NCI-H1048 (cell line): Measurements from ENCODE around the gene TBC1D4.

Experiments
- DNase-seq: peaks from one replicate; lab custom pipeline; 2025; lab: John Stamatoyannopoulos, UW

The TBC1D4 gene

DNA sequence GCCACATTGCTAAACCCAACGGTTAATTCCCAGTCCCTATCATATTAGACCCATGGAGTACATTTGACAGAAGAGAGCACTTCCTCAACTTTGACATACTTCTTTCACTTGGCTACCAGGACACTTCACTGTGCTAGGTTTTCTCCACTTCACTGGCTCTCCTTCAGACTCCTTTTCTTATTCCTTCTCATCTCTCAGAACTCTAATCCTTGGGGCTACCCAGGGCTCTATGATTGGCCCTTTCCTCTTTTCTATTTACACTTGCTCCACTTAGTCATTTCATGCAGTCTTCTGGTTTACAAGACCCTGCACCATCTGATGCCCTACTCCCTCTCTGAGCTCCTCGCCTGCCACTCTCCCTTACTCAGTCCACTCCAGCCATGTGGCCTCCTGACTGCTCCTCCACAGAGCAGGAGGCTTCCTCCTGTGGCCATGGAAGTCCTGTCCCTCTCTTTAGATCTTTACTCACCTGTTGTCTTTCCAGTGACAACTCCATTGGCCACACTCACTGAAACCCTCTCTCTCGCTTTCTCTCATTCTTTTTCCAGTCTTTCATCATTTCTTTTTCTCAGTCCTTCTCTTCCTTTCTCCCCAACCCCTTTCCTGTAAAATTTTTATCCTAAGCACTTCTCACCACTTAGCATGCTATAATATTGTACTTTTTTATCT, 90.4 kb downstream of the TBC1D4 start:
- DNase-seq = no peak

DNA sequence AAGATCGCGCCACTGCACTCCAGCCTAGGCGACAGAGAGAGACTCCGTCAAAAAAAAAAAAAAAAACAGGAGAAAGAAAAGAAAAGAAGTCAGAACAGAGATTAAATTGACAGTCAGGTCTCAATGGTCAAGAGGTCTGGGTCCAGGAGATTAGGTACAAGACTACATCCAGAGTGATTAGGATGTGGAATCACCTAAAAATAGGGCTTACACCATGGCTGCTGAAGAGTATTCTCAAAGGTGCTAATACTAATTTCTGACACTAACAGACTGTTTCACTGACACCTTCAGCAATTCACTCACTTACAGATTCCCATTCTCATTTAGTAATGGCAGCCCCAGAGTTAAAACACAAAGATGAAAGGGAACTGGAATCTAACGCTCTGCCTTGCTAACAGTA, 91.7 kb downstream of the TBC1D4 start:
- no peak for DNase-seq

DNA sequence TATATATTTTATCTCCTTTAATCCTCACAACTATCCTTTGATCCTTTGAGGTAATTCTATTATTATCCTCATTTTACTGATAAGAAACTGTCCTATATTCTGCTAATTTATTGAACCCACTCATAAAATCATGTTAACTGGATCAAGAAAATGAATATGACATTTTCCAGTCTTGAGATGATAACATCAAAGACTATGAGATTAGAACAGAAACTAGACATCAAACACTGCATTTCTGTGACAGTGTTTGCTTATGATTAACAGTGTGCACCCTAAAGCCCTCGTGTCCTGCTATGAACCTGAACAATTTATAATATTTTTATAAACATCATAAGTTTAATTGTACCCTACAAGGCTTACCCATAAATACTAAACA, 96.3 kb downstream of the TBC1D4 start:
- no peak for DNase-seq

DNA sequence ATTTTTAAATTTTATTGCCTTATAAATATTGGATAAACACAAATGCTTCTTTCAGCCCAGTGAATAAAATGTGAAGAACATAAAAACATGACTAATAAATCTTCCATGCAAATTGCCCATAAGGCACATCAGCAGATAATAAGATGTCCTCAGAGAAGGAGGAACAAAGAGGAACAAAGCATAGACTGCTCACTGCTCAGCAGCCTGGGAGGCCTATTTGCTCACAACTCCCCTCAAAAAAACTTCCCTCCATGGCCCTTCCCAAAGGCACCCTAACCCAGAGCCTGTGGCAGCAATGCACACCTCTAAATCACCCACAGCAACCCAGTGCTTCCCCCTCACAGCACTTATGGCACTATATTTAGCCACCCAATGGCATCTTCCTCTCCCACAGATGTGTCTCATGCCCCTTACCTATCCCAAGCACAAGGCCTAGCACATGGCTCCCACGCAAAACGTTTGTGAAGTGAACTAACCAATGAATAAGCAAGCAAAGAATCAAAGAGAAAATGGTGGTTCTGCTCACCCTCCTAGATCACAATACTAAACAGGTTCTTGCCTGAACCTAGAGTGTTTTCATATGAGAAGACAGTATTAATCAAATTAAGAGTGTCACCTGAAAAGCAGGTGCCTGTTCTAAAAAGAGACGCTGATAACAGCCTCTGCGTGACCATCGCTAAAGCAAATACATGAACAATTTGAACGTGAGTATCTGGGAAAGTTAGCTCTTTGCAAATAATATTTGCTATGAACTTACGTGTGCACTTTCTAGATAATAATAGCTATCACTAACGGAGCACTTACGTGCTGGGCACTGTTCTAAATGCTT, 96.9 kb downstream of the TBC1D4 start:
- no peak for DNase-seq

- no peak for DNase-seq
Measured at GRCh38 chr13:75383064-75383715, 98.8 kb downstream of the TBC1D4 start.

DNA sequence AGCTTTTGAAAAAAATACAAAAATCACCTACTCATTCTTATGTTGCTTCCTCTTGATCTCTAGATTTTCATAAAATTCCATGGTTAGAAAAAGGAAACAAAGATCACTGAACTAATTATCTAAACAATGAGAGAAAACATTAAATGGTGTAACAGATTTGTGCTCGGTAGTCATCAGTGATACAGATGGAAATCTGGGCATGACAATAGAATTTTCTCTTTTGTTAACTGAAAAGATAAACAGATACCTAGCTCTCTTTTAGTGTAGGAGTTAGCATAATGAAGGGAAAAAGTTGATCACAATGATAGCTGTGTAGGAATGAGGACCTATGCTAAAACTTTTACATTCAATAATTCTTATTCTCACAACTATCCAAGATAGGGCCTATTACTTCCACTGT, 103.7 kb downstream of the TBC1D4 start:
- DNase-seq = no peak

- DNase-seq = no peak
Measured at GRCh38 chr13:75376792-75377402, 105.1 kb downstream of the TBC1D4 start.

GRCh38 chr13:75375329-75375728, 106.6 kb downstream of the TBC1D4 start:
- DNase-seq = no peak

DNA sequence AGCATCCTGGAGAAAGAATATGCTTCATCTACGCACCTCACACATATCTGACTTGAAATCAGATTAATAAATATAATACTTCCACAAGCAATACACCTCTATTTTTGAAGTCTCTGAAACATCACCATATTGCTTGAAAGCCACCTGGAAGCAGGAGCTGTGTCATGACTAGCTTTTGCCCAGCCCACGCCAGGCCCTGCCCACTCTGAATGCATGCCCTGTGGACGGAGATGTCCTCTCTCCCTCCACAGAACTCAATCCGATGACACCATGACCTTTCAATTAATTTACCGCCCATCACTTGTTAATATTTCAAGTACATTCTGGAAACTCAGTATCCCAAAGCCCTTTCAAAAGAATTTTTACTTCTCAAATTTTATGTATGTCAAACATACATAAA, 108.0 kb downstream of the TBC1D4 start:
- DNase-seq = no peak

GRCh38 chr13:75372923-75373841, 108.8 kb downstream of the TBC1D4 start:
- DNase-seq = no peak

DNA sequence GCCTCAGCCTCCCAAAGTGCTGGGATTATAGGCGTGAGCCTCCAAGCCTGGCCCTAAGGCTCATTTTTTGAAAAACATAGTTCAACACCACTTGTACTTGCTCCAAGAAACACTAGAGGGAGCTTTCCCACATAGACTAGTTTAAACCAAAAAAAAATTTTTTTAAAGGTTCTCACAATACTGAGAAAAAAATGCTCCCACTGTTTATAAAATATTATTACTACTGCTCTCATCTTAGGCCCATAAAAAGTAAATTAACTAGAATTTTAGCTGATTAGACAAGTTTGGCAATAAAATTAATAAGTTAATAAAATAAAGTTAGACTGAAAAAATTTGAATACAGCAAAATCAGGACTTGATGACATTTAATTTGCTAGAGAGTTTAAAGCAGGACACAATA, 109.5 kb downstream of the TBC1D4 start:
- peak; percentile 20 for DNase-seq

DNA sequence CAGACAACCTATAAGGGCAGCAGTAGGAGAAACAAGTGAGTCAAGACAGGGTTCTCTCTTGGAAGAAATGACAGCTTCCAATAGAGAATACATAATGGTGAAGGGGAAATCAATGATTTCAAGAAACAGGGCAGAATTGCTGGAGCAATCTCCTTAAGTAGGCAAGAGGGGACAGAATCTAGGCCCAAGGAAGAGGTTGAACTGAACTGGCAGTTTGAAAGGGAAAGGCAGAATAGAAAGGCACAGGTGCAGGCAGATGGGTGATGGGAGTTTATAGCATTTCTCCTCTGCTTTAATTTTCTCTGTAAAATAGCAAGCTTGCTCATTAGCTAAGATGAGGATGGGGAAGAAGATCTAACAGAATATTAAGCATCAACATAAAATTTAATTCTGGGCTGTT, 110.8 kb downstream of the TBC1D4 start:
- no peak for DNase-seq

- DNase-seq = no peak
Measured at GRCh38 chr13:75370774-75371173, 111.2 kb downstream of the TBC1D4 start.

GRCh38 chr13:75369981-75370380, 112.0 kb downstream of the TBC1D4 start:
- DNase-seq = no peak

DNA sequence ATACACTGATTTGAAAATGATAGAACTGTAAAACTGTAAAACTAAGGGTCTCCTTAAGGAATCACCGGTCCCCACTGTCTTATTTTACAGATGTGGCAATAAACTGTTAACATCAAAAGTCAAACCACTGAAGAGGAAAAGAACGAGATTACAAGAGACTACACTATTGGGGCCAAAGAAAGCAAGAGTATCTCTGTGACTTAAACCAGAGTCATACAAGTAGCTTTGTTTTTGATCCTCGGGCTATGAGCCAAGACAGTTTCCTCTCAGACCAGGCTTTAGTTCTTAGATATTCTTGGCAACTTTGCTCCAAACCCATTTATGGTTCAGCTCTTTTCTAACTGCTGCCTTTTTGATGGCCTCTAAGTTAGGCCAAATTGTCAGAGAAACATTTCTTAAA, 113.8 kb downstream of the TBC1D4 start:
- no peak for DNase-seq

- no peak for DNase-seq
Measured at GRCh38 chr13:75366380-75367280, 115.3 kb downstream of the TBC1D4 start.

GRCh38 chr13:75365724-75366173, 116.2 kb downstream of the TBC1D4 start:
- no peak for DNase-seq

DNA sequence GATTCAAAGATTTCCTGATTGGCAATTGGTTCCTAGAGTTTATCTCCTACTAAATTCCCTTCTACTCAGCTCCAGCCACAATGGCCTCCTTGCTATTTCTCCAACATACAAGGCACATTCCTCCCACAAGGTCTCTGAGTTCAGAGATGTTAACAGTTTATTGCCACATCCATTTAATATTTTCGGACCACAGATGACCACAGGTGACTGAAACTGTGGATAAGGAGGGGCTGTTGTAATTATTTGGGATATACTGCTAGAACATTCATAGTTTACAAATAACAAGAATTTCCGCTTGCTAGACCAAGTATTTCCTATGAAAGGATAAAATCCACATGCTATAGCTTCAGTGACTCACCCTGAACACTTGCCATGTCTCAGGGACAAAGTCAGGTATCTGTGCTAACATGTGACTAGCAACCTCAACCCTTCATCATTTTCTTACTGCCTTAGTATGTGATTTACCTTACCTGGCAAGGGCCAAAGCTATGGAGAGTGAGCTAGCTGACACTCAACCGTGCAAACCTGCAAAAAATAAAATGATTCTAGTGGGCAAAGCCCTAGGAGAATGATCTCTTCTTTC, 117.7 kb downstream of the TBC1D4 start:
- no peak for DNase-seq

DNA sequence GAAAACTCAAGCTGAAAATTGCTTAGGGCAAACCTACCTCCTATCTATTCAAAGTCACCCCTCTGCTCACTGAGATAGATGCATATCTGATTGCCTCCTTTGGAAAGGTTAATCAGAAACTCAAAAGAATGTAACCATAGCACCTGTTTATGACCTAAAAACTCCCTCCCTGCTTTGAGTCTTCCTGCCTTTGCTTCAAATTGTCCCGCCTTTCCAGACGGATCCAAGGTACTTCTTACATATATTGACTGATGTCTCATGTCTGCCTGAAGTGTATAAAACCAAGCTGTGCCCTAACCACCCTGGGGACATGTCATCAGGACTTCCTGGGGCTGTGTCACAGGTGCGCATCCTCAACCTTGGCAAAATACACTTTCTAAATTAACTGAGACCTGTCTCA, 118.6 kb downstream of the TBC1D4 start:
- DNase-seq = no peak

DNA sequence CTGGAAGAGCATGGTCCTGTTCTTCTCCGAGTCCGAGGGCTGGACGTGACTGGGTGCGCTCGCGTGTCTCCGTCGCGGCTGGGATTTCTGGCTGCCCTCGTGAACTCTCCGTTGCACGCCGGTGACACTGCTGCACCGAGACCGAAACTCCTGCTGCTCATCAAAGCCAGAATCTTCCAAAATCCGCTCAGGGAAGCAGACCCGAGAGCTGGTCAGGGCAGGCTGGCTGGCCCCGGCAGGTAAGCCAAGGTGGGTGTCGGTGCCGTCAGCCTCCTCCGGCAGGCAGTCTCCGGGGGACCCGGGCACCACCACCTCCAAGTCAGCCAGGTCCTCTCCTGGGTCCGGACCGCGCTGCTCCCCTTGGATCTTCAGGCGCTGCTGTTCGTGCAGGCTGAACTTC, 119.9 kb downstream of the TBC1D4 start:
- DNase-seq = no peak
